Adrenal gland (tissue), 5 donors: Measurements from ENCODE around the gene NBEAL2.

Experiments
- CTCF ChIP-seq, 6 experiments: fragments of 450-650 bp in 4 of 6; fragments of 200-600 bp in 2 of 6; sonication (generic) in 1 of 6; IDR thresholded peaks; 1 replicate in 5 of 6; 2 replicates in 1 of 6; pipeline versions ENCODE4 v1.5.1 to v1.8.0; 2016 to 2021; ENCODE audit warnings: antibody characterized with exemption in 6 of 6, mild to moderate bottlenecking in 2 of 6, moderate library complexity in 1 of 6
- POLR2A ChIP-seq, 2 donors: fragments of 450-650 bp; IDR thresholded peaks; one replicate each; pipeline ENCODE4 v1.6.1; 2017; ENCODE audit warnings: antibody characterized with exemption in 2 of 2, mild to moderate bottlenecking in 2 of 2, moderate library complexity in 1 of 2
- donor health status: DM: no; HTN: no; CAD: no.

DNA sequence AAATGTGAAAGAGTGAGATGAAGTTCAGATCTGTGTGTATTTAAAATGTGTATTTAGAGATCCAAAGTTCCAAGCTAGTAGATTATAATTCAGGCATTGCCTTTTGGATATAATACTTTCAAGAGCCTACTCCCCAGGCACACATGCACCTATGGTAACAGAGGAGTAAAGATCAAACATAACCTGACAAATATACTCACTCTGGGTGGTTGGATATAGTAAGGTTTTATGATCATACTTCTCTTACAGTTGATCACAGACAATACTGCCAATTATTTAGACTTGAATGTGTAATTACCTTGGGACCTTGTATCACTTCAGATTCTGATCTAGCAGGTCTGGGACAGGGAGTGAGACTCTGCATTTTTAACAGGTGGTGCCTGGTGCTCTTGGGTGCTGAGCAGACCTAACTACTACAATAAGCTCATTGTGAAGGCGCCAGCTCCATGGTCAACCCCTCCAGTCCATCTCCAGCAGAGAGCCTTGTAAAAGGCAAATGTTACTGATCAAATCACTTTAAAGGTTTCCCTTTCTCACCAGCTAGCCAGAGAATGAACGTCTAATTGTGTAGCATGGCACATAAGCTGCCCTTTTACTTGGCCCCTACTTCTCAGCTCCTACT lies 55.5 kb downstream of the NBEAL2 start:
- TF ChIP-seq CTCF (IDR thresholded peaks at IDR 0.05), result no peak
- no peak for TF ChIP-seq POLR2A (IDR thresholded peaks at IDR 0.05)
